ENCODE measurements around the gene TGFBR1.

The TGFBR1 gene

DNA sequence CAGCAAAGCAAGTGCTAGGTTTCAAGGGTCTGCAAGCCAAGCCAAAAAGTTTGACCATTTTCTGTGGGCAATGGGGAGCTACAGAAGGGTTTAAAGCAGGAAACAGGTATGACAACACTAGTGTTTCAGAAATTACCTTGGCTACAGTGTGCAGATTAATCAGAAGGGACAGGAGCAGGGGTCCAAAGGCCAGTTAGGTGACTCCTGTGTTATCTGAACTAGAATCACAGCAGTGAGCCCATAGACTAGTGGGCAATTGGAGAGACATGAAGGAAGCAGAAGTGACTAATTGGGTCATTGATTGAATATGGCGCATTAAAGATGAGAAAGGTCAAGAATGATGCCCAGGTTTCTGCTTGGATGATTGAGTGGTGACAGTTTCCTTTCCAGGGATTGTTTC is 41.4 kb upstream of the TGFBR1 start:
- H3K9ac ChIP-seq (ENCODE audit: low read length in 5 of 5): no peak overlapping the region
- H3K4me1 ChIP-seq (ENCODE audit: control insufficient read depth in 5 of 5, insufficient read depth in 5 of 5, low read length in 5 of 5): peaks cover 5 to 32% (median 23%) of the 10 kb centered on the region in 5 donors
- H3K4me3 ChIP-seq (ENCODE audit: low read depth in 1 of 5, low read length in 5 of 5): no peak overlapping the region
- no peaks in the 10 kb centered on the region for H3K9me3 ChIP-seq (ENCODE audit: control insufficient read depth in 5 of 5, low read length in 5 of 5)
- H3K36me3 ChIP-seq (ENCODE audit: control insufficient read depth in 5 of 5, insufficient read depth in 5 of 5, low read length in 5 of 5): peaks cover 40 to 91% (median 80%) of the 10 kb centered on the region in 5 donors
- H3K27ac ChIP-seq (ENCODE audit: low read depth, low read length): peak overlapping the region; percentile 45
- H3K27me3 ChIP-seq (ENCODE audit: control insufficient read depth in 5 of 5, insufficient read depth in 4 of 5, low read length in 5 of 5): no peaks in the 10 kb centered on the region

DNA sequence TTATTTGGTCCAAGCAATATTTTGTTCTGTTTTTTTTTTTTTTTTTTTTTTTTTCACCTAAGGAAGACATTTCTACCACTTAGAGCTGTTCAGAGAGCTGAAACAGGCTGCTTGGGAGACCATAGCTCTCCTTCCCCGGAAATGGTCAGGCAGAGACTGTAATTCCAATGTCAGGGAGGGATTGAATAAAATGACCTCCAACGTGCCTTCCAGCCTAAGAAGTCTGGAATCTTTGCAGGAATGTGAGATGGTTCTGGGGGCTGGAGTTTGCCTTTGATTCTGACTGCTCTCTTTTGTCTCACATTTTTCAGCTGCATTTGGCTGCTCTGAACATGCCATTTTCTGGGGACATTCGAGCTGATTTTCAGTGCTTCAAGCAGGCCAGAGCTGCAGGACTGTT is 38.3 kb upstream of the TGFBR1 start:
- Histone ChIP-seq H3K9me3 (ENCODE audit: control insufficient read depth in 5 of 5, low read length in 5 of 5) (no peaks in the 10 kb centered on the region), H3K4me3 (ENCODE audit: low read depth in 1 of 5, low read length in 5 of 5) (no peak overlapping the region), H3K9ac (ENCODE audit: low read length in 5 of 5) (no peak overlapping the region), H3K27me3 (ENCODE audit: control insufficient read depth in 5 of 5, insufficient read depth in 4 of 5, low read length in 5 of 5) (no peaks in the 10 kb centered on the region), H3K36me3 (ENCODE audit: control insufficient read depth in 5 of 5, insufficient read depth in 5 of 5, low read length in 5 of 5) (peaks cover 50 to 96% (median 79%) of the 10 kb centered on the region in 5 donors), H3K27ac (ENCODE audit: low read depth, low read length) (no peak overlapping the region), H3K4me1 (ENCODE audit: control insufficient read depth in 5 of 5, insufficient read depth in 5 of 5, low read length in 5 of 5) (peaks cover 0 to 41% (median 17%) of the 10 kb centered on the region in 5 donors)

GRCh38 chr9:99069075-99069474 is 35.8 kb upstream of the TGFBR1 start:
- no peak overlapping the region for H3K4me3 ChIP-seq (ENCODE audit: low read depth in 1 of 5, low read length in 5 of 5)
- H3K4me1 ChIP-seq (ENCODE audit: control insufficient read depth in 5 of 5, insufficient read depth in 5 of 5, low read length in 5 of 5): peaks cover 0 to 46% (median 24%) of the 10 kb centered on the region in 5 donors
- peaks cover 34 to 75% (median 59%) of the 10 kb centered on the region in 5 donors for H3K36me3 ChIP-seq (ENCODE audit: control insufficient read depth in 5 of 5, insufficient read depth in 5 of 5, low read length in 5 of 5)
- H3K9ac ChIP-seq (ENCODE audit: low read length in 5 of 5): no peak overlapping the region
- no peaks in the 10 kb centered on the region for H3K9me3 ChIP-seq (ENCODE audit: control insufficient read depth in 5 of 5, low read length in 5 of 5)
- H3K27ac ChIP-seq (ENCODE audit: low read depth, low read length): no peak overlapping the region
- H3K27me3 ChIP-seq (ENCODE audit: control insufficient read depth in 5 of 5, insufficient read depth in 4 of 5, low read length in 5 of 5): no peaks in the 10 kb centered on the region

GRCh38 chr9:99069546-99069945 is 35.4 kb upstream of the TGFBR1 start:
- no peak overlapping the region for H3K27ac ChIP-seq (ENCODE audit: low read depth, low read length)
- H3K36me3 ChIP-seq (ENCODE audit: control insufficient read depth in 5 of 5, insufficient read depth in 5 of 5, low read length in 5 of 5): peaks cover 31 to 70% (median 56%) of the 10 kb centered on the region in 5 donors

GRCh38 chr9:99070681-99071080 is 34.2 kb upstream of the TGFBR1 start:
- H3K27ac ChIP-seq (ENCODE audit: low read depth, low read length): peak overlapping the region; percentile 15
- peaks cover 27 to 59% (median 48%) of the 10 kb centered on the region in 5 donors for H3K36me3 ChIP-seq (ENCODE audit: control insufficient read depth in 5 of 5, insufficient read depth in 5 of 5, low read length in 5 of 5)
- no peak overlapping the region for H3K4me3 ChIP-seq (ENCODE audit: low read depth in 1 of 5, low read length in 5 of 5)
- H3K27me3 ChIP-seq (ENCODE audit: control insufficient read depth in 5 of 5, insufficient read depth in 4 of 5, low read length in 5 of 5): no peaks in the 10 kb centered on the region
- H3K4me1 ChIP-seq (ENCODE audit: control insufficient read depth in 5 of 5, insufficient read depth in 5 of 5, low read length in 5 of 5): peaks cover 0 to 43% (median 19%) of the 10 kb centered on the region in 5 donors
- H3K9me3 ChIP-seq (ENCODE audit: control insufficient read depth in 5 of 5, low read length in 5 of 5): no peaks in the 10 kb centered on the region
- H3K9ac ChIP-seq (ENCODE audit: low read length in 5 of 5): no peak overlapping the region

More at GRCh38 chr9:99069546-99069945, 35.4 kb upstream of the TGFBR1 start:
- Histone ChIP-seq H3K4me3 (ENCODE audit: low read depth in 1 of 5, low read length in 5 of 5) (no peak overlapping the region), H3K4me1 (ENCODE audit: control insufficient read depth in 5 of 5, insufficient read depth in 5 of 5, low read length in 5 of 5) (peaks cover 0 to 43% (median 20%) of the 10 kb centered on the region in 5 donors), H3K9ac (ENCODE audit: low read length in 5 of 5) (no peak overlapping the region), H3K27me3 (ENCODE audit: control insufficient read depth in 5 of 5, insufficient read depth in 4 of 5, low read length in 5 of 5) (no peaks in the 10 kb centered on the region), H3K9me3 (ENCODE audit: control insufficient read depth in 5 of 5, low read length in 5 of 5) (no peaks in the 10 kb centered on the region)

DNA sequence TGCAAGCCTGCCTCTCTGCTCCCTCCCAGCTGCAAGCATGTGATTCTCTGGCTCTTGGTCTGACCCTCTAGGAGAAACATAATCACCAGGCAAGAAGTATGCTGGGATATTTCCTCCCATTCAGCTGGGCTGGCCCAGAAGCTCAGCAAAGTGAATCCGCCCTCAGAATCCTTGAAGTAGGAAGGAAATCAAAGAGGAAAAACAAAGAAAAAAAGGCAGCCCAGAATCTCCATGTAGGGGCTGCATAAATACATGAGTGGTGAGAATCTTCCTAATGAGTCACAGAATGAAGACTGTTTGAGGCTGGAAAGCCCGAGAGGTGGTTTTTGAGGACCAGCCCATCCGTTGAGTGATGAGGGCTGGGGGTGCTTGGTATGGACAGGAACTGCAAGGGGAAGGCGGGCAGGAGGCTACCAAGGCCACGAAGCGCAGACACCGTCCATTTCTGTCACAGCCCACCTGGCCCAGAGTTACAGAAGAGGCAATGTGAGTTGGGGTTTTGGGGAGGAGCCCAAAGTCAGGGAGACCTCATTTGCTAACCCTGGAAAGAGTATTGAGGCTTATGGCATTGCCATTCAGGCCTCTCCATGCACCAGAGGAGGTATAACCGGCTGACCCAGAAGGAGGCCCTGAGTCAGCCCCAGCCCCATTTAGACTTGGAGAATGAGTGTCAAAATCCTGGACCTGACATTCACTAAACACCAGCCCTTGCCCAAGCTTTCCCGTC is 33.4 kb upstream of the TGFBR1 start:
- H3K4me3 ChIP-seq (ENCODE audit: low read depth in 1 of 5, low read length in 5 of 5): no peak overlapping the region

DNA sequence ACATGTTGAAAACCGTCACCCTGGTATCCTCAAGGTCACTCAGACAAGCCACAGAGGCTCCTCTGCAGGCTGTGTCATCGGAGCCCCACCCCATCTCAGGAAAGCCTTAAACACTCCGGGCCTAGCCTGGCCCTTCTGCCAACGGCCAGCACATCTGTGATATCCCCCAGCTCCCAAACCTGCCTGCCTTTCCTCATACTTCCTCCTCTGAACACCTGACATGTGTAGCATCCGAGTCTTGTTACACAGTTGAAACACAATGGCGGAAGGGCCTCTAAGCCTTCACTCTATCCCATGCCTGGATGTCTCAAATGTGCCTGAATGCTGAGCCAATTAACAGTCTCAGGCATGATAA is 32.9 kb upstream of the TGFBR1 start:
- H3K27ac ChIP-seq (ENCODE audit: low read depth, low read length): no peak overlapping the region
- H3K27me3 ChIP-seq (ENCODE audit: control insufficient read depth in 5 of 5, insufficient read depth in 4 of 5, low read length in 5 of 5): no peaks in the 10 kb centered on the region
- H3K9ac ChIP-seq (ENCODE audit: low read length in 5 of 5): no peak overlapping the region
- H3K4me3 ChIP-seq (ENCODE audit: low read depth in 1 of 5, low read length in 5 of 5): no peak overlapping the region
- peaks cover 24 to 47% (median 36%) of the 10 kb centered on the region in 5 donors for H3K36me3 ChIP-seq (ENCODE audit: control insufficient read depth in 5 of 5, insufficient read depth in 5 of 5, low read length in 5 of 5)
- no peaks in the 10 kb centered on the region for H3K9me3 ChIP-seq (ENCODE audit: control insufficient read depth in 5 of 5, low read length in 5 of 5)
- H3K4me1 ChIP-seq (ENCODE audit: control insufficient read depth in 5 of 5, insufficient read depth in 5 of 5, low read length in 5 of 5): peaks cover 6 to 53% (median 19%) of the 10 kb centered on the region in 5 donors

More for the DNA sequence above, 33.4 kb upstream of the TGFBR1 start:
- H3K9ac ChIP-seq (ENCODE audit: low read length in 5 of 5): no peak overlapping the region
- peak overlapping the region; percentile 15 for H3K27ac ChIP-seq (ENCODE audit: low read depth, low read length)
- H3K4me1 ChIP-seq (ENCODE audit: control insufficient read depth in 5 of 5, insufficient read depth in 5 of 5, low read length in 5 of 5): peaks cover under 1 to 48% (median 19%) of the 10 kb centered on the region in 5 donors
- no peaks in the 10 kb centered on the region for H3K9me3 ChIP-seq (ENCODE audit: control insufficient read depth in 5 of 5, low read length in 5 of 5)
- H3K27me3 ChIP-seq (ENCODE audit: control insufficient read depth in 5 of 5, insufficient read depth in 4 of 5, low read length in 5 of 5): no peaks in the 10 kb centered on the region
- peaks cover 27 to 52% (median 41%) of the 10 kb centered on the region in 5 donors for H3K36me3 ChIP-seq (ENCODE audit: control insufficient read depth in 5 of 5, insufficient read depth in 5 of 5, low read length in 5 of 5)

GRCh38 chr9:99073347-99073746 is 31.6 kb upstream of the TGFBR1 start:
- H3K27ac ChIP-seq (ENCODE audit: low read depth, low read length): no peak overlapping the region
- peaks cover 6 to 54% (median 19%) of the 10 kb centered on the region in 5 donors for H3K4me1 ChIP-seq (ENCODE audit: control insufficient read depth in 5 of 5, insufficient read depth in 5 of 5, low read length in 5 of 5)
- H3K9ac ChIP-seq (ENCODE audit: low read length in 5 of 5): no peak overlapping the region
- peaks cover 13 to 35% (median 25%) of the 10 kb centered on the region in 5 donors for H3K36me3 ChIP-seq (ENCODE audit: control insufficient read depth in 5 of 5, insufficient read depth in 5 of 5, low read length in 5 of 5)
- H3K9me3 ChIP-seq (ENCODE audit: control insufficient read depth in 5 of 5, low read length in 5 of 5): no peaks in the 10 kb centered on the region
- no peak overlapping the region for H3K4me3 ChIP-seq (ENCODE audit: low read depth in 1 of 5, low read length in 5 of 5)
- no peaks in the 10 kb centered on the region for H3K27me3 ChIP-seq (ENCODE audit: control insufficient read depth in 5 of 5, insufficient read depth in 4 of 5, low read length in 5 of 5)

- Histone ChIP-seq H3K27me3 (ENCODE audit: control insufficient read depth in 5 of 5, insufficient read depth in 4 of 5, low read length in 5 of 5) (no peaks in the 10 kb centered on the region), H3K9me3 (ENCODE audit: control insufficient read depth in 5 of 5, low read length in 5 of 5) (no peaks in the 10 kb centered on the region), H3K36me3 (ENCODE audit: control insufficient read depth in 5 of 5, insufficient read depth in 5 of 5, low read length in 5 of 5) (peaks cover 4 to 26% (median 17%) of the 10 kb centered on the region in 5 donors), H3K4me1 (ENCODE audit: control insufficient read depth in 5 of 5, insufficient read depth in 5 of 5, low read length in 5 of 5) (peaks cover 6 to 45% (median 19%) of the 10 kb centered on the region in 5 donors), H3K27ac (ENCODE audit: low read depth, low read length) (no peak overlapping the region), H3K9ac (ENCODE audit: low read length in 5 of 5) (no peak overlapping the region), H3K4me3 (ENCODE audit: low read depth in 1 of 5, low read length in 5 of 5) (no peak overlapping the region)
These were observed 30.7 kb upstream of the TGFBR1 start for GRCh38 chr9:99073985-99074901.

- peaks cover 6 to 40% (median 19%) of the 10 kb centered on the region in 5 donors for H3K4me1 ChIP-seq (ENCODE audit: control insufficient read depth in 5 of 5, insufficient read depth in 5 of 5, low read length in 5 of 5)
- H3K4me3 ChIP-seq (ENCODE audit: low read depth in 1 of 5, low read length in 5 of 5): no peak overlapping the region
- no peak overlapping the region for H3K9ac ChIP-seq (ENCODE audit: low read length in 5 of 5)
- no peaks in the 10 kb centered on the region for H3K9me3 ChIP-seq (ENCODE audit: control insufficient read depth in 5 of 5, low read length in 5 of 5)
- H3K36me3 ChIP-seq (ENCODE audit: control insufficient read depth in 5 of 5, insufficient read depth in 5 of 5, low read length in 5 of 5): peaks cover 0 to 20% (median 12%) of the 10 kb centered on the region in 5 donors
- H3K27me3 ChIP-seq (ENCODE audit: control insufficient read depth in 5 of 5, insufficient read depth in 4 of 5, low read length in 5 of 5): no peaks in the 10 kb centered on the region
- H3K27ac ChIP-seq (ENCODE audit: low read depth, low read length): no peak overlapping the region
These were observed 30.0 kb upstream of the TGFBR1 start for GRCh38 chr9:99074902-99075245.
